Stimulated activated CD4-positive, alpha-beta T cell treated with anti-CD3 and anti-CD28 coated beads, Interleukin-12 subunit alpha, Interleukin-12 subunit beta, amount 100 ng/mL, for 24 hours (primary cell): ENCODE measurements around the gene CCDC18.

ENCODE experiments used
- DNase-seq, 2 experiments: peaks; one replicate each; pipeline ENCODE4 v3.0.0-alpha.2; 2020; ENCODE audit warnings: low read depth in 2 of 2

The CCDC18 gene

DNA sequence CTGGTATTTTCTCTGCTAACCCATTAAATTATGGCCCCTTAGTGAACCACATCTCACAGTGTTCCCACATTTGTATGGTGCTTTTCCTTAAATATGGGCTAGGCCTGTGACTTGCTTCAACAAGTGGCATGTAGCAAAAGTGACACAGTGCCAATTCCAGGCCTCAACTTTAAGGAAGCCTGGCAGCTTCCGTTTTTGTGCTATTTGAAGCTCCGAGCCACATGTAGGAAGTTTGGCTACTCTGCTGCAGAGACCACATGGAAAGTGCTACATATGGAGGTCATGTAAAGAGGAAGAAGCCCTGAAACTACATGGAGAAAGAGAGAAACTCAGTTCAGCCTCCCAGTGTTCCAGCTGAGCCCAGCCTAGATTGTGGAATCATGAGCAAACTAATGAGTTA, 136.7 kb downstream of the CCDC18 start:
- DNase-seq = no peak

DNA sequence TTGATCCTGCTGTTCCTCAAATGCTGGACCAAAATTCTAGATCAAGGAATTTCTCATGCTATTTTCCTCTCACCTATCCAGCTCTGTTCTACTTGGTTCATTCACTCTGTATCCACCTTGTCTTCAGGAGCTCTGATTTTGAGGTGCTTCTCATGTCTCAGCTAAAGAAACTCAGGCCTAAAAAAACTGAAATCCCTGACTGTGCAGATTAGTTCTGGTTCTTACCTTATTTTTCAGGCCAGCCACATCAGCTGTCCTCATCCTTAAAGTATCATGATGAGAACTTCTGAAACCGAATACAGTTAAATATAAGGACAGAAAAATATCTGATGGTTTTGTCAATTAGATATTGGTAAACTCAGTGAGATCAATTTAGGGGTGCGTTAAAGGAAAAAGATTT, 137.4 kb downstream of the CCDC18 start:
- no peak for DNase-seq

DNA sequence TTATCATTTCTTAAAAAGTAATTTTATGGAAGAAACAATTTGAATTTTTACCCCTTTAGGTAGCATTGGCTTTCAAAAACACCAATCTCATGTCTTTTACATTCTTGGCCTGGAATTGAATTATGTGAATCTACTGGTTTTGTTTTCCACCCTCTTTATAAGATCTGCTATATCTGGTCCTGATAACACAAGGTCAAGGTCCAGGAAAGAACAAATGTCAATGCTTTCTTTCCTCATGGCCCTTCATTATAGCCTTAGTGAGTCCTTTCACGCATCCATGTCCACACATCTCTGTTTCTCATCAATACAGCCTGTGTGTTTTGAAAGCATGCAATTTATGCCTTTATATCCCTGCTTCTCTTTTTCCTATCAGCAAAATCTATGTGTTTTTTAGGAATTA, 141.2 kb downstream of the CCDC18 start:
- no peak for DNase-seq

DNA sequence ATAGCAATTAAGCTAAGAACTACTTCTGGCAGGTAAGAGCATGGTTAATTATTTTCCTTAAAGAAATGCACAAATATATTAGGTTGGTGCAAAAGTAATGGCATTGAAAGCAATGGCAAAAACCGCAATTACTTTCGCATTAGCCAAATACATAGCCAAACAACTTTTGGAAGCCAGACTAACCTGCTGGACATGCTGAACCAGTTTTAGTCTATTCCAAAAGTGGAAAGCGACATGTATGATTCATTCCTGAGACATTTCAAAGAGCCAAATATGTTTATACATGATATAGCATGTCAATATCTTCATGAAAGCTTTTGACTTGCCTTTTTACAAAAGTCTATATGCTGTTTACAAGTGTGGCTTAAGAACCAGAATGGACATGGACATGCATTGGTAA, 141.8 kb downstream of the CCDC18 start:
- DNase-seq = no peak

DNA sequence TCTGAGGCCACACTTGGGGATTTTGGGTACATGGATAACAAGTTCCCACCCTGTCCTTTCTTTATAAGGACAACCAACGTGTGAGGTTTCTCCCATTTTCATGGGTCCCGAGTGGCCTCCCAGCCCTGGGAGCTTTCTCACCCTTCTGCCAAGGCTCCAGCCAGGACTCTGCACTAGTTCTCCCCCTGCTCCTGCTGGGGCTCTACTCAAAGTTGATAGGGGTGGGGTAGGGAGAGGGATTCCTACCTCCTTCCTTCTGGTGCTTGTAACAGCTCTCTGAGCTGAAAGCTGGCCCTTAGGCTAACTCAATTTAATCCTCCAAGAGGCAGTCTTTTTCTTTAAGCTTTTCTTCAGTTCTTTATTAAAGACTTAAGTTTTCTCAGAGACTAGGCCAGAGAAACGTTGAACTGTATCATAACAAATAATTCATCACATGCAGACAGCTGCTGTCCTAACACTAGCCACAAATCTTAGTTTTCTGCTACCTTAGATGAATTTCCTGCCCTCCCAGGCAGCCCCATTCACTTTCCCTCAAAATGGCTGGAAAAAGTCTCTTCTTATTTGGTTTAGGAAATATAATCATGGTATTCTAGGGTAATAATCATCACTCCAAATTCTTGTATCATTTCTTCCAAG, 142.8 kb downstream of the CCDC18 start:
- no peak for DNase-seq

DNA sequence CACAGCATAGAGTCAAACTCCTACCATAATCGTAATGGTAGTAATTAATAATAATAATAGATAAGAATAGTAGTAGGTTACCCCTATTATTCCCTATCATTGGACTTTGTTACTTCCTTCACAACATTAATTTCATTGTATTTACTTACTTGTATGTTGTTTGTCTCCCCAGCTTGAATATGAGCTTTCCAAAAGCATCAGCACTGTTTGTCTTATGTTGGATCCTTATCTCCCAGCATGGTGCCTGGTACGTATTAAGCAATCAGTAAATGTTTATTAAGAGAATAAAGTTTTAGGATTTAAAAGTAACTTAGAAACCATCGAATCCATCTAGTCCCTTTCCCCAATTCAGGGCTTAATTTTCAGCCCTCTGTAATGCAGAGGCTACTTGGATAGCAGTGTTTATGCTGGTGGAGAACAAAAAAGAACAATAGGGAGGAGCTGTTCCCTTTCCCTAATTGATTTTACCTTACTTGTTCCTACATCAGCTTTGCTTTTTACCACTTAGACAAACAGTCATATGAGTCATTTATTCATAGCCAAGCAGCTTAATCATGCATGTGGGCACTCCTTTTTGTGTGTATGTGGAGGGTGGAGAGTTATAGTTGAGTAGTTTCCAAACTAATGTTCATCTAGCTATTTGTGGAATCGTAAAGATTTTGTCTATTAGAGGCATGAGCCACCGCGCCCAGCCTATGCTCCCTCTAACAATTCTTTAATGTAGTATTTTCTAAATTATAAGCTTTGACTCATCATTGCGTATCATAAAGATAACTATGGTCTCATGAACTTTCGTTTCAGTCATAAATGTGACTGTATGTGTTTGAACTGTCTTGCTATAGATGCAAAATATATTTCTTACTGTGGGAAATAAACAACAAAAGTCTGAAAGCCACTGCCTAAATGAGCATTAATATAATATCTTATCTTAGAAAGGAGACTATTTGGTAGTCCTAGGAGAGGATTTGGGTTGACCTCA, 144.3 kb downstream of the CCDC18 start:
- DNase-seq = no peak
